Epithelial cell of proximal tubule (primary cell): ENCODE results near the gene TULP4. TPM values are rescaled to one million over a fixed set of nuclear protein-coding genes. Genes with fewer than 3 reads are reported as not detected.
"Not testable (repeated sequence)": the region's sequence is repeated elsewhere in the genome, so short reads cannot be mapped to it uniquely, and the experiment has no call there.

Experiments
- DNase-seq: peaks from one replicate; pipeline ENCODE4 v3.0.0-alpha.2; 2011; ENCODE audit warnings: low read depth
- H3K4me3 ChIP-seq: 2 replicates; pipeline ENCODE4 v1.5.1; 2011; ENCODE audit warnings: low read depth, mild to moderate bottlenecking, low read length
- CTCF ChIP-seq: conservative IDR thresholded peaks from 2 replicates; pipeline ENCODE4 v1.5.1; 2012; ENCODE audit warnings: low read depth, mild to moderate bottlenecking, low read length
- total RNA-seq: library from RNA; depleted of rRNA; stranded (reverse); fragments of >200 nt; gene quantifications from 2 replicates; pipeline ENCODE4 v1.2.3, GENCODE V29; 2015

The TULP4 gene
- total RNA-seq, 1 donor from 2014 or later = 25.4 TPM

- H3K4me3 ChIP-seq = no peak overlapping the region
- no peak for TF ChIP-seq CTCF
- no peak for DNase-seq
Measured at GRCh38 chr6:158384671-158385110, 72.4 kb downstream of the TULP4 start.

DNA sequence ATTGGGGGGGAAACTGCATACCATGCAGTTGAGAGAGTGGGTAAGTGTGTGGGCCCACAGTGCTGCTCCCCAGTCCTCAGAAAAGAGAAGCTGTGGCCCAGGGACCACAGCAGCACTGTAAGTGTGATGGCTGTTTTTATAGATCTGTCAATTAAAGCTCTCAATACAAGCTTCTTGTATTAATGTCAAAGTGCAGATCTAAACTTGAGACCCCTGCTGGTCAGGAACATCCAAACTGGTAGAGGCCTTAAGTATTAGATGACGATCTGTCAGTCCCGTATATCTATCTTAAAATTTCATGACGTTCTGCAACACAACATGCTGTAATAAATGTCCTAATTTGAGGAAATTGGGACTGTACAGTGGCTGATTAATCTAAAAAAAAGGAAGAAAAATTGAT, 74.8 kb downstream of the TULP4 start:
- TF ChIP-seq CTCF = peak; percentile 31

DNA sequence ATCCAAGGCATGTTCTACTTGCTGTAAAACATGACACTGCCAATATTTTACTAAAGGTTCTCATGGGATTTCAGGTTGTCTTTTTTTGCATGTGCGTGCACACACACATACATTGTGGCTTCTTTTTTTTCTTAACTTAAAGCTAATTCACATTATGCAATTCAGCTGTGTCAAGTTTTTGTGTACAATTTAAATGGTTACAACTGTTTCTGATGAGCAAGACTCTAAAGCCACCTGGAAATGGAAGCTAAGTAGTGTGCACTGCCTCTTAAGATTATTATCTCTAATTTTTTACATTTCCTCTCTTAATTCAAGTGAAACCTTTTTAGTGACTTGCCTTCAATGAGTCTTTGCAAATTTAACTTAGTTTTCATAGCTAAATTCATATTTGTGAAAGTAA, 75.3 kb downstream of the TULP4 start:
- no peak for DNase-seq

More for the DNA sequence above, 74.8 kb downstream of the TULP4 start:
- no peak for DNase-seq
- no peak overlapping the region for H3K4me3 ChIP-seq

GRCh38 chr6:158388727-158389126, 76.5 kb downstream of the TULP4 start:
- no peak overlapping the region for H3K4me3 ChIP-seq
- no peak for DNase-seq
- no peak for TF ChIP-seq CTCF

More for the DNA sequence above, 75.3 kb downstream of the TULP4 start:
- no peak overlapping the region for H3K4me3 ChIP-seq
- TF ChIP-seq CTCF = no peak

DNA sequence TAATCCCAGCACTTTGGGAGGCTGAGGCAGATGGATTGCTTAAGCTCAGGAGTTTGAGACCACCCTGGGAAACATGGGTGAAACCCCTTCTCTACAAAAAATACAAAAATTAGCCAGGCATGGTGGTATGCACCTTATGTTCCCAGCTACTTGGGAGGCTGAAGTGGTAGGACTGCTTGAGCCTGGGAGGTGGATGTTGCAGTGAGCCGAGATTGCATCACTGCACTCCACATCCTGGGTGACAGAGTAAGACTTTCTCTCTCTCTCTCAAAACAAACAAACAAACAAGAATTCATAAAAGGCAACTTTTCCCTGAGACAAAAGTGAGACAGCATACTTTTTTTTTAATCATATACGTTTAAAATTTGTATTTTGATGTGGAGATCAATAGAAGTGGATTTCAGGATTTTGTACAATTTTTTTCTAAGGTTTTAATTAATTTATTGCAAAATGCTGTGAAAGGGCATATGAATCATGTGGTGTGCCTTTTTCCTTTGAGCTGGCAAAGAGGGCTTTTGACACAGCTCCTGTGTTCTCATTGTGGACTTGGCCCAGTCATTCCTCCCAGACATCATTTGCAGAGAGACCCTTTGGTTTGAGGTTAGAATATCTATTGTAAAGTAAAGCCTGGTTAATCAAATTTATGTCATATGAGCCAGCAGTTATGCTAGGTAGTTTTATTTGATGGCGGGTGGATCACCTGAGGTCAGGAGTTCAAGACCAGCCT, 77.1 kb downstream of the TULP4 start:
- no peak overlapping the region for H3K4me3 ChIP-seq
- TF ChIP-seq CTCF = no peak
- DNase-seq = no peak

GRCh38 chr6:158391276-158391675, 79.0 kb downstream of the TULP4 start:
- no peak for DNase-seq
- TF ChIP-seq CTCF = no peak
- H3K4me3 ChIP-seq = no peak overlapping the region

DNA sequence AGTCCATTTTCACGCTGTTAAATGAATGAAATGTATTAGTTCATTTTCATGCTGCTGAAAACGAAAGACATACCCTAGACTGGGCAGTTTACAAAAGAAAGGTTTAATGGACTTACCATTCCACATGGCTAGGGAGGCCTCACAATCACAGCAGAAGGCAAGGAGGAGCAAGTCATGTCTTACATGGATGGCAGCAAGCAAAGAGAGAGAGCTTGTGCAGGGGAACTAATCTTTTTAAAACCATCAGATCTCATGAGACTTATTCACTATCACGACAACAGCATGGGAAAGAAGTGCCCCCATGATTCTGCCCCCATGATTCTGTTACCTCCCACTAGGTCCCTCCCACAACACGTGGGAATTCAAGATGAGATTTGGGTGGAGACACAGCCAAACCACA, 79.7 kb downstream of the TULP4 start:
- H3K4me3 ChIP-seq, DNase-seq: not testable (repeated sequence)
